NCI-H82 (cell line): ENCODE measurements around the gene AKAIN1.

Experiments
- DNase-seq: peaks from one replicate; lab custom pipeline; 2025; lab: John Stamatoyannopoulos, UW

AKAIN1 gene

GRCh38 chr18:5159080-5159479 lies 38.0 kb downstream of the AKAIN1 start:
- DNase-seq, result no peak

DNA sequence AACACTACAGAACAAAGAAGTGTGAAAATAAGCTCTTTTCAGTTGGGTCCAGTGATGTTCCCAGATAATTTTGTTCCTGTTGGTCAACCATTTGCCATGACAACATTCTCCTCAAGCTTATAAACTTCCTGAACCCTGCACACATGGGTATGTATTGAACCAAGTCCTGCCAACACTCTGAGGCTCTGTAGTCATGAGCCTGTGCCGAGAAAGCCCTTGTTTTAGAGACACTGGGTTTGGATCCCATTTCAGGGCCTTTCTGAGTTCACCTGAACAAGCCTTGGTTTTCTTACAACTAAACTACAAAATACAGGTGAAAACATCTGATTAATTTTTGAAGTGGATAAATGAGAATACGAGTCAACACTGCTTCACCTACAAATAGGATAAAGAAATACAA lies 38.5 kb downstream of the AKAIN1 start:
- no peak for DNase-seq

- no peak for DNase-seq
Observed at GRCh38 chr18:5158172-5158571, 38.9 kb downstream of the AKAIN1 start.

DNA sequence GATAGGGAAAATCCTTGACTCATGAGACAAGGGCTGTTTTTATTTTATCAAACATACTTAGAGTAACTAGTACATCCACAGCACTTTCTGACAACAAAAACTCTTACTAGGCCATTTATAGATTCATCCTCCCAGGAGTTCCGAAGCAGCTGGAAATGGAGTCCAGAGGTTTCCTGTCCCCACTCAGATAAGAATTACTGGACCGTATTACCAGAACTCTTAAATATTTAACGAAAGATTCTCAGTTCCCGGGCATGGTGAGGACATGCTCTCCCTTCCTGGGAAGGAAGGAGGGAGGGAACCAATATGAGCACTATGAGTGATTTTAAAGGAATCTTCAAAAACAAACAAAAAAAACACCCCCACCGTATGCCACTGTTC lies 41.2 kb downstream of the AKAIN1 start:
- no peak for DNase-seq

GRCh38 chr18:5155218-5155906 lies 41.7 kb downstream of the AKAIN1 start:
- DNase-seq, result no peak

DNA sequence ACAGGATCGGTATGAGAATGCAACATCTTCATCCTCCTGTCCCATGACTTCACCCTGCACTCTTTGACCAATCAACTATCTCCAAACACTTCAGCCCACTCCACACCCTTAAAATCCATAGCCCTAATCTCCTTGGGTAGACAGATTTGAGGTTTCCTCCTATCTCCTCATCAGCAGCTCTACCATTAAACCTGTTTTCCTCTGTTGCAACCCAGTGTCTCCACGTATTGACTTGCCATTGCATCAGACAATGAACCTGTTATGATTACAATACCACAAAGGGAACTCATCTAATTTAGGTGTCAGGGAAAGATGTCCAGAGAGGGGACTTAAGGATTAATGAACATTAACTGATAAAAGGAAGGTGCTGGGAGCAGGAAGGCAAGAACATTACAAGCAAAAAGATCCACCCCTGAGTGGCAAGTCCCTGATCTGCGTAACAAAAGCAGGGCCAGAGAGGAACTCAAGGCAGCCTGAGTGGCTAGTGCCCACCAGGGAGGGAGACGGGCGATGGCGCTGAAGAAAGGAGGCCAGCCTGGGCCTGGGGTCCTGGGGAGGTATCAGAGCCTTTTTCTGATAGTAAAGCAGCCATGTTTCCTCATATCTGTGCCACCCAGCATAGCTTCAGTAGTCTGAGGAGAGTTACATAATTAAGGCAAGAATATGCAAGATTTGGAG lies 44.6 kb downstream of the AKAIN1 start:
- no peak for DNase-seq

DNA sequence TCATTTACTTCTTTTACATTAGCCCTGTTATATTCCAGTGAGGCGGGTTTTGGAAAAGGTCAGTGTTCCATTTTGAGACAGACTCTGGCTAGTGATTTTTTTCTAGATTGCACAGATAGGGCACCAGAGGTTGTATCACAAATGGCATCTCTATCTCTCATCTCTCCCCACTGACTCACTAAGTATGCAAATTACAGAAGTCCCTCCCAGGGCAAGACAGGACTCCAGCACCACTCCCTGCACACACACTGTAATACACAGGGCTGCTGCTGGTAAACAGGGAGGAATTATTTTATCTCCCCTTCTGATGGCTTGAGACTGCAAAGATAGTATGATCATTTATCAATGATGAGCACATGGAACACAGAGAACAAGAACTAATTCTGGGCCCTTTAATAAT lies 46.2 kb downstream of the AKAIN1 start:
- DNase-seq, result no peak

- no peak for DNase-seq
Observed at GRCh38 chr18:5146093-5146492, 51.0 kb downstream of the AKAIN1 start.

DNA sequence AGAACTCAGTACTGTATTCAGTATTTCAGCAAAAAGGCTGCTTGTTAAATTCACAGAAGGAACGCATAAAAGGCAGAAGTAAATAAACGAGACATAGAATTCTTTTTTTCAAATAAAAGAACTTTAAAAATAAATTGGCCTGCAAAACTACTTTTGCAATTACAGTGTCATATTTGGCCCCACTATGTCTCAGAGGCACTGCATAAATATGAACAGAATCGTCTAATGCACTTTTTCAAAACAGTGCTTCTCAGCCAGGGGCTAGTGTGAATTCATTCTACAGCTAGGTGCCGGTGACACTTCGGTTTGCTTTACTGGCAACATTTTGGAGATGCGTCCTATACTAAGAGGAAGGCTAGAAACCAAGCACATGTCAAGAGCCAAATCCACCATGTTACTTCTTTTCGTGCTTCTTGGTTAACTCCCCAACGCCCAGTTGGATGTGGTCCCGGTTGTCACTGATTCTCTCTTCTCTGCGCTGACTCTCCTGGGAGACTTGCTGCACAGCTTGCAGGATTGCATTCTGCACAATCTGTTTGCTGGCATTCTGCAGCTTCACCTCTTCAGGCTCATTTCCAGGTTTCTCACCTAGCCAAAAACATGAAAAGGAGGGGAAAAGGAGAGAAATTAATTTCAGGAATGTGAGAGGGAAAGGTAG lies 51.8 kb downstream of the AKAIN1 start:
- no peak for DNase-seq

DNA sequence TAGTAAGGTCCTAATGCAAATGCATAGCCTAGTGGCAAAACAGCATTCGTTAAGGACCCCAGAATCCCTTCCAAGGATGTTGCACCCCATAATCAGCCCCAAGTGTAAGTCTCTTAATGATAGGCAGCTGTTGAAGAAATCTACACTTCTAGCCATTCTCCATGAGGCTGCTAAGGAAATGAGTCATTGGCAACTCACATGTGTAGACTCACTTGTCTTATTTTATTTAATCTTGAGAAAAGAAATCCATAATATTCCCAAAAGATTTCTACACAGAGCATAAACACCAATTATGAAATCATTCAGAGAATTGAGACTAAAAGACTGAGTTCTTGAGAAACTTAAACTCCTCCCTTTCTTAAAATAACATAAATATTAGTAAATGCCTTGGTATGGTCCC lies 52.4 kb downstream of the AKAIN1 start:
- no peak for DNase-seq

DNA sequence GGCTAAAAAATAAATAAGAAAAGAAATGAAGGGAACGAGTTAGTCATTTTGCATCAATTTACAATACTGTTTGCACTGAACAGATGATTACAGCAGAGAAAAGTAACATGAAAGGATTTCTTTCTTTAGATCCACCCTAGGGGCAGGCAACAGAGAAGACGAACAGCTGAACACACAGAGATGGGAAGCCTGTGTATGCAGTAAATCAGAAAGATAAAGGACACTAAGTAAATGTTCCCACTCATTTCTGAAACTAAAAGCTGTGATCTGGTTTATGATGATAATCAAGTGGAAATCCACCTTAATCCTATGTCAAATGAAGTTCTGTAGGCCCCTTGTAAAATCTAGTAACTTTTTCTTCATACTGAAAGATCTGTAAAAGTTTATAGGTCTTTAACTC lies 54.2 kb downstream of the AKAIN1 start:
- DNase-seq, result peak; percentile 3

GRCh38 chr18:5142131-5142530 lies 54.9 kb downstream of the AKAIN1 start:
- peak; percentile 92 for DNase-seq

DNA sequence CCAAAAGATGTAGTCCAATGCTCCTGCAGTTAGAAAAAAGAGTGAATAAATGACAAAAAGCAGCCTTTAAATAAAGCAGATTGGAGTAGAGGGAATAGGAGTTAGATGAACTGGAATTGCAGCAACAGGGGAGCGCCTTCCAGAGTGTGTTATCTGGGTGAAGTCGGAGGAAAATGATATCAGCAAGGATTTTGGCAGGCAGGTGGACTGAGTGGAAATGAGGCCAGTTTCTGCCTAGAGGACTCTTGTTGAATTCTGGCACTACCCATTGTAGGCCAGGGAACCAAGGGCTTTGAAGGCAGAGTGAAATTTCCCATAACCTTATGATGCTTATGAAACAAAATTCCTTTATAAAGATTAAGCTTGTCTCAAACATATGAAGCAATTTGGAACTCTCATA lies 59.8 kb downstream of the AKAIN1 start:
- DNase-seq, result no peak

DNA sequence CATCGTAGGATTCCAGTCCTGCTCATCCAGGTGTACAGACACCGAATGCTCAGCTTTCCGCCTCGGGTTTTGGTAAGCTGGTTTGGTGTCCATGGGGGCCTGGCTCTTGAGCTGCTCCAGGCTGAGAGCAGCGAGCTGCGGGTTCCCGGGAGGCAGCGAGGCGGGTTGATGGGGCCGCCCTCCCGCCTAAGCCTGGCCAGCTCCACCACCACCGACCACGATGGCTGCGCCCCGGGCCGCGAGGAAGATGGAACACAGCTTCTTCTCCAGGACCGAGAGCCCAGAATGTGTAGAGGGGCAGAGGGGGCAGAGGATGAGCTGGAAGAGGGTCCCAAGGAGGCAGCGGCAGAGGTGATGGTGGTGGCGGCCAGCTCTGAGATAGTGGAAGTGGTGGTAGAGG lies 64.1 kb downstream of the AKAIN1 start:
- no peak for DNase-seq

GRCh38 chr18:5122272-5122671 lies 74.8 kb downstream of the AKAIN1 start:
- DNase-seq, result no peak

DNA sequence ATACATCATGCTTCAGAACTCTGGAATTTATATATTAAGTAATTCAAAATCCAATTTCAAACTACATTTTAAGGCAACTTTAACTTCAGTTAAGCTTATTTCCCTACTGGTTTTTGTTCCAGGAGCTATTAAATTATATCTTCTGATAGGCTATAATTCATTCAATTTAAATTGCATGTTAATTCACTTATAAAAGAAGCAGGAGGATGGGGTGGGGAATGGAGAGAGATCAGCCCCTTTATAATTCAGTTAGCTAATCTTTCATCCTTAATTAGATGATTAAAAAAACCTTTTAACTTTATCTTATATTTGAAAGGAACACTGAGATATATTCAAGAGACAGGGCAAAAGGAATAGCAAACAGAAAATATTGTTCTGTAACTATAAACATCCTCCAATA lies 86.8 kb downstream of the AKAIN1 start:
- DNase-seq, result peak; percentile 18

- DNase-seq, result no peak
Observed at GRCh38 chr18:5107988-5108387, 89.1 kb downstream of the AKAIN1 start.

DNA sequence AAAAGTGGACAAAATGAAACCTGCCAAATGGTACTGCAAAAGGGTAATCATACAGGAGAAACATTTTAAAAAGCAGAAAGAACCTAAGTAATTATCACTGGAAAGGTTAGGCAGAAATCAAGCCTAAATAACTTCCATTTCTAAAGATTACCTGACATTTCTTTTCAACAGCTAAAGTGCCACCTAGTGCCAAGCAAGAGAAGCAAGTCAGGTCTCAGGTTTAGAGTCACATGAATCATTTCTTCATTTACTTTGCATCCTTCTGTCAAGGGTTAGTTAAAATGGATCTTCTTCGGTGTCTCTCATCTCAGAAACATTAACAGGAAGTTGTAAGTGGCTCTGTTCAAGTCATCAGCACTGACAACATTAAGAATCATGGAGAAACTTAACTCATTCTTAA lies 90.3 kb downstream of the AKAIN1 start:
- no peak for DNase-seq

- DNase-seq, result no peak
Observed at GRCh38 chr18:5104246-5104645, 92.8 kb downstream of the AKAIN1 start.

DNA sequence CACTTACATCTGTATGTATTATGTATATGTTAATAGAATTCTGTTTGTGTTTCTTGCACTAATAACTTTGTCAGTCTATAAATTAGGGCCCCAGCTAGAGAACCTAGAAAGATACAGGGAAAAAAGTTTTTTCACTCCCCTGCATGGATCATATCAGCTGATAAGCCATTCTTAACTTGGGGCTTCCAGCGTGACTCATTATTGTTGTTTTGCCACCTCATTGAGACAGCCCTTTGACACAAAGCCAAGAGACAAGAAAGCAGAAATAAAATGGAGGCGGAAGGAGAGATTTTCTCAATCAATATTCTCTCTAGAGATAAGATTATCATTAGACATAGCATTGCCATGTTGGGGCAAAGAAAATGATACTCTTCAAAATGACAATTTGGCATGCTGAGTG lies 93.4 kb downstream of the AKAIN1 start:
- DNase-seq, result no peak

DNA sequence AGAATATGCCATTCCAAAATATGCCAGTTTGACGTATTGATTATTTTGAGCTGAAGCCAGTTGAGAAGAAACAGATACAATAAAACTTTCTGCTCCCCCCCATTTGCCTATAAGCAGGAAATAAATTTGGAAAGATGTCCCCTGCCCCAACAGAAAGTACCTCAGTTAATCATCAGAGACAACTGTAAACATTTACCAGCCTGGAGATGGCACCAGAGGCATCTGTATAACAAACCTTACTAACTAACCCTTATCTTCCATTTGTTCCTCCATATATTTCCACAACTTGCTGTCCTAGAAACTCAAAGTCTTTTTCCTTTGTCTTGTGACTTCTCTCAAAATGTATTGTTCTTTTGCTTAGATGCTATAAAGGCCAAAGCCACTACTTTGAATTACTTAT lies 93.8 kb downstream of the AKAIN1 start:
- DNase-seq, result no peak

DNA sequence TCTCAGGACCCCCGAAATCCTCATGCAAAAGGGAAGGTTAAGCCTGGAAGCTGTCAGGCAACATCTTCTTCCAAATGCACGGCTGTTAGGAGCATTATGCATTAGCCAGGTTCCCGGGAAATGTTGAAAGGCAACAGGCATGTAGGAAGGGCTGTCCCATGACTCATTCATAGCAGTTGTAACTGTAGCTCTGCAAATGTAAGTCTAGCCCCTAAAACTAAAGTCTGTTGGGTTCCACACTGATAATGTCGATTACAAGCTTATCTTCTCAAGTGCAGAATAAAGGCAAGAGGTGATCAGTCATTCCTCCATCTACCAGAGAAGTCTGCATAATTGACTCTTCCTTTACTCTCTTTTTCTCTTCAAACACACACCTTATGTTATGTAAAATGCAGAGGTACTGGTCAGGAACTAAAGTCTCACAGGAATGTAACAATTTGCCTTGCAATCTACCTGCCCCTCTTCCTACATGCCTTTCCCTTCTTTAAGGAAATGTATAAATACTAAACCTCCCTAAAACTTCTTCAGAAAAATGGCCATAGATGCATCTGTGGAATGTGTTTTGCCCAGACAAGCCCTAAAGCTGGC lies 99.8 kb downstream of the AKAIN1 start:
- DNase-seq, result no peak

- DNase-seq, result no peak
Observed at GRCh38 chr18:5095239-5095638, 101.8 kb downstream of the AKAIN1 start.
